Measurements from ENCODE around the gene ZNF680.
"Not testable (repeated sequence)": the region's sequence is repeated elsewhere in the genome, so short reads cannot be mapped to it uniquely, and the experiment has no call there.

ZNF680 gene

GRCh38 chr7:64562626-64563278 is at the start of gene ZNF680:
Gene ZNF680, minus strand, starts transcription at chr7:64563071. Its CDS starts 117 bp downstream, at chr7:64562954.
- DNase-seq, result peak; percentile 79 to 90 (median 87)

- no peak for DNase-seq
Measured at GRCh38 chr7:64612452-64612851, 49.6 kb upstream of the ZNF680 start.

DNA sequence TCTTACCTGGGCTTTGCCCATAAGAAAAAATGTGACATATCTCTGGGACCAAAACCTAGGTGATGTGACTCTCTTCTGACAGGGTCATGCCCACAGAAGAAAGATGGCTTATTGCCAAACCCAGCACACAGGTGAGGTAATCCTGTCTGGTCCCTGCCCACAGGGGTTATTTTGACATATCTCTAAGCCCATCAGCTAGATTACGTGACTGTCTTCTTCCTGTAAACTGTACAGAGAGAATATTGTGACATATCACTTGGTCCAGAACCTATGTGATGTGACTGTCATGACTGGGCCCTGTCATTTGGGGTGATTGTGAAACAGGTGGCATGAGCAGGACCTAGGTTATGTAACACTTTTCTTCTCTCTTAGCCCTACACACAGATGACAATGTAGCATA is 48.8 kb upstream of the ZNF680 start:
- DNase-seq, result no peak

- no peak for DNase-seq
Measured at GRCh38 chr7:64610997-64611396, 48.1 kb upstream of the ZNF680 start.

- DNase-seq, result no peak
Measured at GRCh38 chr7:64608116-64608910, 45.4 kb upstream of the ZNF680 start.

- no peak for DNase-seq
Measured at GRCh38 chr7:64606385-64606784, 43.5 kb upstream of the ZNF680 start.

GRCh38 chr7:64603271-64603670 is 40.4 kb upstream of the ZNF680 start:
- DNase-seq, result no peak

DNA sequence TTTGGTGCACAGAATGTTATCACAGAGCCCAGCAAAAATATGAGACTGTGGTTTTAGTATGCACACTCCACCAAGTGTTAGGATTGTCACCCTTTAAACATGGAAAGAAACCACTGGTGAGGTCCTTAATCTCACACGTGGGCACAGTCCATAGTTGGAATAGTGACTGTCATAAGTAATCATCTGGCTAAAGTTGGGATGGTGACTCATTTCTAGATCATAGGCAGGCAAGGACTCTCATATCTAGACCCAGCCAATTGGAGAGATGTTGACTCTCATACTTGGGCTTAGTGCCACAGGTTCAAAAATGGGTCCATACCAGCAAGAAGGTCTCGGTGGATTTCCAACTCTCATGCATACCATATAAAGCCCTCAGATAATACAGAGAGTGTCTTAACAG is 39.6 kb upstream of the ZNF680 start:
- no peak for DNase-seq

- DNase-seq, result no peak
Measured at GRCh38 chr7:64602086-64602485, 39.2 kb upstream of the ZNF680 start.

DNA sequence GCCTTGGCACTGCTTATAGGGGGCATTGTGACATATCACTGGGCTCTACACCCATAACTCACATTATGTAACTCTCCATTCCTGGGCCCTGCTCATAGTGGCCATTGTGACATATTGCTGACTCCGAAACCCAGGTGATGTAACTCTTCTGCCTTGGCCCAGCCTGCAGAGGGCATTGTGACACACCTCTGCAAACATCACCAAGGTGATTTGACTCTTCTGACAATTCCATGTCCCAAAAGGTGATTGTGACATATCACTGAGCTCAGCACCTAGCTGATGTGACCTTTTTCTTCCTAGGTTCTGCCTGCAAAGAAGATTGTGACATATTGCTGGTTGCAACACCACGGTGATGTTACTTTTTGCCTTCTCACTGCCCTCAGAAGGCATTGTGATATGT is 36.5 kb upstream of the ZNF680 start:
- DNase-seq, result no peak

- DNase-seq, result no peak
Measured at GRCh38 chr7:64590971-64591370, 28.1 kb upstream of the ZNF680 start.

DNA sequence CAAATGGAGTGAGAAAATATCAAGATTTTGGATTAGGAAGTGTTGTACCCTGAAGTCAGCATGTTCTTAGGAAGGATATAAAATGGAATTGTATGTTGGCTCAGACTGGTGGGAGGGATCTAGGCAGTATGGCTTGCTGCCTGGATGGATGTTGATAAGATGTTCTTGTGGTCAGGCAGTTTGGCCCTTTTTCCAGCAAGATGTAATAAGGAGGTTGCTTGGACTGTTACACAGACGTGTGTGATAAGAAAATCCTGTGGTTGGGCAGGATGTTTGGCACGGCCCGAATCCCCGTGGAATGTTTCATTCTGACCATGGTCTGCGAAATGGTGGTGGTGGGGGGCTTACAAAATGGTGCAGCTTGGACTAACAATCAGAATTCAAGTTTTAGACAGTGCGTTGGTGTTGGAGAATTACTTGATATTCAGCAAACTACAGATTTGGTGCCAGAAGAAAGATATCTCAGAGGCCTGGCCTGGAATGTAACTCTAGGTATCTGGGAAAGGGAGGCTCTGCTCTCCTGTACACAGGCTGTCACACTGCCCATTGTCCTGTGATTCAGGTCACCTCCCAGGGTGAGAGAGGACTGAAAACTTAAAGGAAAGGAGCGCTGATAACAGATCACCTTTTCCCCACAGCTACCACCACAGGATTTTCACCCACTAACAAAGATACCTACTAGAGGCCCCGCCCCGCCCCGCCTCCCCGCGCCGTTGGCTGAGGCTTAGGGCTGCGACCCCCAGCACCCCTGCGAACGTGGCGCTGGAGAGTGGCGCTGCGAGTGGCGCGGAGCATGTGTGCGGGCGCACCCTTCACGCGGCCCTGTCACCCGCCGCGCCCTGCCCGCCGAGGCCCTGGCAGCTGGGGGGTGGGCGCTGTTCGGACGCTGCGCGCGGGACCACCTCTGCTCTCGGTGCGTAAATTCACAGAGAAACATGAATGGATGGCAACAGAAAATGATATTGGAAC is 19.3 kb upstream of the ZNF680 start:
- no peak for DNase-seq

DNA sequence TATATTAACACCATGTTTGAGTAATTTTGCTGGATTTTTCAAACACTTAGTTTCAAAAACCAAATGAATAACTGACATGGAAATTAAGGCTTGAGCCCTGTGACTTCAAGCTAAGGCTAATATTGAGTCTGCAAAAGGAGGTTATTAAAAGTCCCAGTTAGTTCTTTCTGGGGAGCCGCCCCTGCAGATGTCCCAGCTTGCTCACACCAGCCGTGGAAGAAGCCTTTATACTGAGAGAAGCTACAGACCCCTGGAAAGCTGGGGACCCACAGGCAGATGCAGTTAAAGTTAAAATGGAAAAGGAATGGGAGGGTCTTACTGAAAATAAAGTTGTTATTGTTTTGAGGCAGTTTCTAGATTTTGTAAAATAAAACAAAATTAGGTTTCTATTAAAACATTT is 18.5 kb upstream of the ZNF680 start:
- DNase-seq, result no peak

GRCh38 chr7:64574540-64575099 is 11.7 kb upstream of the ZNF680 start:
- no peak for DNase-seq

- DNase-seq, result not testable (repeated sequence)
Measured at GRCh38 chr7:64570284-64570605, 7.4 kb upstream of the ZNF680 start.

DNA sequence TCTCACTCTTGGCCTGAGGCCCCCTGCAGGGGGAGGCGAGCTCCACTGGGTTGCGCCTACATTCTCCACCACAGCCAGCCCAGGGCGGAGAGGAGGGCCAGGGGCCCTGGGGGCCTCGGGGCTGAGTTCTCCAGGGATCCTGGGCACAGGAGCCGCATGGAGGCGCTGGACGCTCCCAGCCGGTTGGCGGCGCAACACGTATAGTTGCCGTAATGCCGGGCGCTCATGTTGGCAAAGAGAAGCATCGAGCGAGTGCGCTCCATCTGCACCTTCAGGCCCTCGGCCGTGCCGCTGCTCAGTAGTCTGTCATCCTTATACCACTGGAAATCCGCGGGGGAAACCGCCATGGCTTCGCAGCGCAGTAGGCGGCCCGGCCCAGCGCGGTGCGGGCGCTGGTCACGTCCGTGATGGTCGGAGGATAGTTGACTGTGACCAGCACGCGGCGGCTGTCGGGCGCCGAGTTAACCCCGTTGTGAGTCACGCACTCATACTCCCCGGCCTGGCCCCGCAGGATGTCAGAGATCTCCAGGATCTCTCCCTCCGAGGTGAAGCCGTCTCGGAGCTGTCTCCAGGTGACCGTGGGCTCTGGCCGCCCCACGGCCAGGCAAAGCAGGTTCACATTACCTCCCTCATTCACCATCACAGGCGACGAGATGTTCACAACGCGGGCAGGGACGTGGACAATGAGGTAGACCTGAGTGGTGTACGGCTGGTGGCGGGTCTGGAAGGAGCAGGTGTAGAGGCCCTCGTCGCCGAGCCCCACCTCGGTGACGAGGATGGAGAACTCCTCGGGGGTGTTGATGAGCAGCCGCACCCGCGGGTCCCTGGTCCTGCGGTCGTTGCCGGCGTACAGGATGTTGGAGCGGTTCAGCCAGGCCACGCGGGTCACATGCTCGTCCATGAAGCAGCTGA is 6.8 kb upstream of the ZNF680 start:
- DNase-seq, result peak; percentile 12 to 62 (median 20)

GRCh38 chr7:64562256-64562625 is 630 bp downstream of the ZNF680 start:
- peak in 3 of 6 experiments; percentile 31 to 68 (median 53) for DNase-seq

GRCh38 chr7:64559206-64559605 is 3.7 kb downstream of the ZNF680 start:
- DNase-seq, result no peak

GRCh38 chr7:64558781-64559180 is 4.1 kb downstream of the ZNF680 start:
- DNase-seq, result no peak

DNA sequence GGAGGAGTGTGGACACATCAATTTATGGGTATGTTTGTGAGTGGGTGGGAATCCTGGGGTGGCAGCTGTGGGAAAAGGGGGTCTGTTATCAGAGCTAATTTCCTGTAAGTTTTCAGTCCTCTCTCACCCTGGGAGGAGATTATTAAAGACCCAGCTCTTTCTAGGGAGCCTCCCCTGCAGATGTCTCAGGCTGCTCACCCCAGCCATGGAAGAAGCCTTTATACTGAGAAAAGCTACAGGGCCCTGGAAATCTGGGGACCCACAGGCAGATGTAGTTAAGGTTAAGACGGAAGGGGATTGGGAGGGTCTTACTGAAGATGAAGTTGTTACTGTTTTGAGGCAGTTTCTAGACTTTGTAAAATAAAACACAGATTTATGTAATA is 4.6 kb downstream of the ZNF680 start:
- no peak for DNase-seq

GRCh38 chr7:64557601-64558322 is 5.1 kb downstream of the ZNF680 start:
- DNase-seq, result no peak
